ENCODE measurements around the gene COL5A1. TPM values are rescaled to one million over a fixed set of nuclear protein-coding genes. Genes with fewer than 3 reads are reported as not detected.
"Not testable (repeated sequence)": the region's sequence is repeated elsewhere in the genome, so short reads cannot be mapped to it uniquely, and the experiment has no call there.

COL5A1 gene
- polyA plus RNA-seq, 3 donors = 7.0 to 53.3 (median 28.0) TPM

GRCh38 chr9:134662143-134662876, 20.7 kb downstream of the COL5A1 start:
- 56 to 64% (median 61%) methylated on average over 16 to 17 of the region's 17 CpGs for WGBS, 3 donors
- no peak overlapping the region for H3K27ac ChIP-seq (ENCODE audit: low read depth, low read length)

- 73 to 78% (median 74%) methylated on average over 10 of the region's 10 CpGs for WGBS, 3 donors
- H3K27ac ChIP-seq (ENCODE audit: low read depth, low read length) = no peak overlapping the region
These were observed 21.5 kb downstream of the COL5A1 start for GRCh38 chr9:134663084-134663483.

GRCh38 chr9:134663753-134664415, 22.3 kb downstream of the COL5A1 start:
- WGBS, 3 donors = 79 to 87% (median 82%) methylated on average over 9 of the region's 9 CpGs
- H3K27ac ChIP-seq (ENCODE audit: low read depth, low read length) = no peak overlapping the region

GRCh38 chr9:134664446-134664845, 22.8 kb downstream of the COL5A1 start:
- WGBS, 3 donors = 70 to 93% (median 86%) methylated on average over 5 of the region's 5 CpGs
- H3K27ac ChIP-seq (ENCODE audit: low read depth, low read length) = no peak overlapping the region

- no peak overlapping the region for H3K27ac ChIP-seq (ENCODE audit: low read depth, low read length)
- WGBS, 3 donors = 77 to 88% (median 88%) methylated on average over 5 to 6 of the region's 6 CpGs
These were observed 24.6 kb downstream of the COL5A1 start for GRCh38 chr9:134666208-134666607.

- 57 to 69% (median 60%) methylated on average over 7 of the region's 7 CpGs for WGBS, 3 donors
- H3K27ac ChIP-seq (ENCODE audit: low read depth, low read length) = no peak overlapping the region
These were observed 25.2 kb downstream of the COL5A1 start for GRCh38 chr9:134666831-134667230.

GRCh38 chr9:134668977-134669376, 27.4 kb downstream of the COL5A1 start:
- not testable (repeated sequence) for H3K27ac ChIP-seq (ENCODE audit: low read depth, low read length)

- WGBS, 3 donors = 63 to 72% (median 66%) methylated on average over 9 of the region's 9 CpGs
- no peak overlapping the region for H3K27ac ChIP-seq (ENCODE audit: low read depth, low read length)
These were observed 27.9 kb downstream of the COL5A1 start for GRCh38 chr9:134669399-134669955.

GRCh38 chr9:134670042-134670525, 28.5 kb downstream of the COL5A1 start:
- 31 to 61% (median 60%) methylated on average over 6 of the region's 6 CpGs for WGBS, 3 donors
- no peak overlapping the region for H3K27ac ChIP-seq (ENCODE audit: low read depth, low read length)

GRCh38 chr9:134670851-134671281, 29.3 kb downstream of the COL5A1 start:
- no peak overlapping the region for H3K27ac ChIP-seq (ENCODE audit: low read depth, low read length)
- WGBS, 3 donors = 73 to 90% (median 85%) methylated on average over 10 to 11 of the region's 11 CpGs

- 78 to 87% (median 79%) methylated on average over 15 of the region's 15 CpGs for WGBS, 3 donors
- no peak overlapping the region for H3K27ac ChIP-seq (ENCODE audit: low read depth, low read length)
These were observed 29.9 kb downstream of the COL5A1 start for GRCh38 chr9:134671341-134672113.

- 25 to 75% (median 73%) methylated on average over 5 of the region's 5 CpGs for WGBS, 3 donors
- no peak overlapping the region for H3K27ac ChIP-seq (ENCODE audit: low read depth, low read length)
These were observed 34.8 kb downstream of the COL5A1 start for GRCh38 chr9:134676361-134676760.

GRCh38 chr9:134676886-134677285, 35.3 kb downstream of the COL5A1 start:
- H3K27ac ChIP-seq (ENCODE audit: low read depth, low read length) = no peak overlapping the region
- 81 to 88% (median 88%) methylated on average over 6 of the region's 6 CpGs for WGBS, 3 donors

GRCh38 chr9:134677743-134678142, 36.1 kb downstream of the COL5A1 start:
- no peak overlapping the region for H3K27ac ChIP-seq (ENCODE audit: low read depth, low read length)
- 85 to 91% (median 86%) methylated on average over 11 of the region's 11 CpGs for WGBS, 3 donors

GRCh38 chr9:134678206-134678605, 36.6 kb downstream of the COL5A1 start:
- 66 to 82% (median 80%) methylated on average over 8 of the region's 8 CpGs for WGBS, 3 donors
- H3K27ac ChIP-seq (ENCODE audit: low read depth, low read length) = no peak overlapping the region

GRCh38 chr9:134678666-134679443, 37.3 kb downstream of the COL5A1 start:
- no peak overlapping the region for H3K27ac ChIP-seq (ENCODE audit: low read depth, low read length)
- 62 to 73% (median 73%) methylated on average over 17 of the region's 17 CpGs for WGBS, 3 donors

GRCh38 chr9:134679616-134680392, 38.2 kb downstream of the COL5A1 start:
- WGBS, 3 donors = 76 to 95% (median 88%) methylated on average over 17 to 19 of the region's 19 CpGs
- H3K27ac ChIP-seq (ENCODE audit: low read depth, low read length) = no peak overlapping the region

All from adipose tissue (tissue), 3 donors.